PC-3 (cell line): ENCODE results near the gene ASB2. TPM values are rescaled to one million over a fixed set of nuclear protein-coding genes. Genes with fewer than 3 reads are reported as not detected.

Experiments used
- ATAC-seq: fragments of 200-7000 bp; cut with Tn5 transposase; 2 replicates; pipeline ENCODE4 v1.9.1; 2020; ENCODE audit warnings: mild to moderate bottlenecking, moderate library complexity
- BruUV-seq: library from RNA; stranded (reverse); fragments of 400-500 nt; replicated peaks from 2 replicates; lab custom pipeline; 2021; lab: Mats Ljungman, UMichigan
- CTCF ChIA-PET: fragments of 300-600 bp; sonication (Branson Sonifier 250); formaldehyde crosslinking; loops from one replicate; lab custom pipeline; 2022; ENCODE audit warnings: antibody characterized with exemption; lab: Charles Lee
- POLR2A ChIA-PET: fragments of 300-600 bp; sonication (Branson Sonifier 250); formaldehyde crosslinking; loops from one replicate; lab custom pipeline; 2022; ENCODE audit warnings: antibody characterized with exemption; ENCODE audit not compliant: unreplicated experiment; lab: Charles Lee
- DNase-seq: peaks from one replicate; pipeline ENCODE4 v3.0.0-alpha.2; 2015
- H2AFZ ChIP-seq: fragments of 300-600 bp; sonication (generic); 2 replicates; pipeline ENCODE4 v1.6.0; 2016; ENCODE audit warnings: antibody characterized with exemption, low read length
- H3F3A ChIP-seq: fragments of 300-600 bp; sonication (generic); one replicate; pipeline ENCODE4 v1.6.0; 2017; ENCODE audit warnings: antibody characterized with exemption, low read length, control low read depth, mild to moderate bottlenecking; ENCODE audit not compliant: unreplicated experiment
- H3K27ac ChIP-seq: fragments of 300-600 bp; sonication (generic); 2 replicates; pipeline ENCODE4 v1.5.1; 2016; ENCODE audit warnings: mild to moderate bottlenecking, low read length
- H3K27me3 ChIP-seq: fragments of 300-600 bp; sonication (generic); 2 replicates; pipeline ENCODE4 v1.6.1; 2016; ENCODE audit warnings: low read length, mixed read lengths
- H3K36me3 ChIP-seq: fragments of 300-600 bp; sonication (generic); 2 replicates; pipeline ENCODE4 v1.6.1; 2016; ENCODE audit warnings: low read depth, mixed run types, low read length, mixed read lengths
- H3K4me1 ChIP-seq: fragments of 300-600 bp; sonication (generic); 2 replicates; pipeline ENCODE4 v1.5.1; 2016; ENCODE audit warnings: low read length; ENCODE audit not compliant: insufficient read depth
- H3K4me2 ChIP-seq: fragments of 300-600 bp; sonication (generic); 2 replicates; pipeline ENCODE4 v1.6.0; 2016; ENCODE audit warnings: low read length
- H3K4me3 ChIP-seq: fragments of 300-600 bp; sonication (generic); 2 replicates; pipeline ENCODE4 v1.5.1; 2016; ENCODE audit warnings: mild to moderate bottlenecking, low read length, mixed read lengths
- H3K79me2 ChIP-seq: fragments of 300-600 bp; sonication (generic); 2 replicates; pipeline ENCODE4 v1.6.1; 2017; ENCODE audit warnings: low read length, mixed read lengths
- H3K9ac ChIP-seq: fragments of 300-600 bp; sonication (generic); 2 replicates; pipeline ENCODE4 v1.6.0; 2016; ENCODE audit warnings: mild to moderate bottlenecking, low read length
- H3K9me2 ChIP-seq: fragments of 300-600 bp; sonication (generic); replicated peaks from 2 replicates; pipeline ENCODE4 v1.6.1; 2016; ENCODE audit warnings: mixed run types, low read length, mixed read lengths
- H3K9me3 ChIP-seq: fragments of 300-600 bp; sonication (generic); 2 replicates; pipeline ENCODE4 v1.6.1; 2016; ENCODE audit warnings: low read length, mixed read lengths
- H4K20me1 ChIP-seq: fragments of 300-600 bp; sonication (generic); 2 replicates; pipeline ENCODE4 v1.6.1; 2016; ENCODE audit warnings: low read length, mixed read lengths
- EZH2 ChIP-seq: fragments of 300-600 bp; sonication (generic); IDR thresholded peaks from one replicate; pipeline ENCODE4 v1.6.1; 2017; ENCODE audit warnings: antibody characterized with exemption, mild to moderate bottlenecking, low read length; ENCODE audit not compliant: unreplicated experiment
- EZH2phosphoT487 ChIP-seq: fragments of 300-600 bp; sonication (generic); IDR thresholded peaks from 2 replicates; pipeline ENCODE4 v1.6.1; 2018; ENCODE audit warnings: mild to moderate bottlenecking, antibody characterized with exemption, low read length, borderline replicate concordance
- intact Hi-C: fragments of 100-400 bp; cut with micrococcal nuclease; formaldehyde crosslinking; loops from 2 replicates; pipeline ENCODE4 v1.9.0; 2023
- total RNA-seq: library from RNA; depleted of rRNA; stranded (reverse); fragments of >200 nt; gene quantifications from 2 replicates; pipeline ENCODE4 v1.2.3, GENCODE V29; 2014
- TF ChIP-seq, protein P1 (sequence below): fragments of 300-600 bp; sonication (generic); conservative IDR thresholded peaks from 2 replicates; pipeline ENCODE4 v1.5.1; 2017; ENCODE audit warnings: antibody characterized with exemption, low read depth, mild to moderate bottlenecking, low read length

Gene ASB2
- total RNA-seq, 1 experiment from 2014 or later, result 0.22 TPM

GRCh38 chr14:93926873-93927799 lies 49.2 kb downstream of the ASB2 start, which contains the start of gene FAM181A:
Gene FAM181A, plus strand, starts transcription at chr14:93927344. Its CDS starts 942 bp downstream, at chr14:93928286.
- ChIA-PET CTCF (no interaction called here), POLR2A (no interaction called here)
- no peaks in the 10 kb centered on the region for H3F3A ChIP-seq
- H3K36me3 ChIP-seq, result no peaks in the 10 kb centered on the region
- DNase-seq (no peak), ATAC-seq (no peak)
- H3K4me2 ChIP-seq, result no peak within 1 kb of the TSS
- H4K20me1 ChIP-seq, result no peaks in the 10 kb centered on the region
- intact Hi-C loops, result no loop called here
- H3K4me3 ChIP-seq, result no peak within 1 kb of the TSS
- H3K4me1 ChIP-seq, result no peaks in the 10 kb centered on the region
- H3K9me2 ChIP-seq, result no peaks in the 10 kb centered on the region
- no peak within 1 kb of the TSS for H2AFZ ChIP-seq
- no peak within 1 kb of the TSS for H3K27ac ChIP-seq
- no peak for TF ChIP-seq EZH2phosphoT487
- no peak for TF ChIP-seq EZH2
- TF ChIP-seq, protein P1, sequence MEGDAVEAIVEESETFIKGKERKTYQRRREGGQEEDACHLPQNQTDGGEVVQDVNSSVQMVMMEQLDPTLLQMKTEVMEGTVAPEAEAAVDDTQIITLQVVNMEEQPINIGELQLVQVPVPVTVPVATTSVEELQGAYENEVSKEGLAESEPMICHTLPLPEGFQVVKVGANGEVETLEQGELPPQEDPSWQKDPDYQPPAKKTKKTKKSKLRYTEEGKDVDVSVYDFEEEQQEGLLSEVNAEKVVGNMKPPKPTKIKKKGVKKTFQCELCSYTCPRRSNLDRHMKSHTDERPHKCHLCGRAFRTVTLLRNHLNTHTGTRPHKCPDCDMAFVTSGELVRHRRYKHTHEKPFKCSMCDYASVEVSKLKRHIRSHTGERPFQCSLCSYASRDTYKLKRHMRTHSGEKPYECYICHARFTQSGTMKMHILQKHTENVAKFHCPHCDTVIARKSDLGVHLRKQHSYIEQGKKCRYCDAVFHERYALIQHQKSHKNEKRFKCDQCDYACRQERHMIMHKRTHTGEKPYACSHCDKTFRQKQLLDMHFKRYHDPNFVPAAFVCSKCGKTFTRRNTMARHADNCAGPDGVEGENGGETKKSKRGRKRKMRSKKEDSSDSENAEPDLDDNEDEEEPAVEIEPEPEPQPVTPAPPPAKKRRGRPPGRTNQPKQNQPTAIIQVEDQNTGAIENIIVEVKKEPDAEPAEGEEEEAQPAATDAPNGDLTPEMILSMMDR, result no peak
- H3K9me3 ChIP-seq, result no peaks in the 10 kb centered on the region
- no TSS peak for BruUV-seq
- H3K79me2 ChIP-seq, result no peaks in the 10 kb centered on the region
- peaks cover 11% of the 10 kb centered on the region for H3K27me3 ChIP-seq
- H3K9ac ChIP-seq, result no peak within 1 kb of the TSS

- Histone ChIP-seq H3K9me2 (no peaks in the 10 kb centered on the region), H4K20me1 (no peaks in the 10 kb centered on the region), H3K4me1 (no peaks in the 10 kb centered on the region), H3K36me3 (no peaks in the 10 kb centered on the region), H3K27ac (no peak overlapping the region), H3K27me3 (peaks cover 11% of the 10 kb centered on the region), H3K9ac (no peak overlapping the region), H2AFZ (no peak overlapping the region), H3K9me3 (no peaks in the 10 kb centered on the region), H3K4me2 (no peak overlapping the region), H3F3A (no peaks in the 10 kb centered on the region), H3K79me2 (no peaks in the 10 kb centered on the region), H3K4me3 (no peak overlapping the region)
- no TSS peak for BruUV-seq
- POLR2A ChIA-PET, result no interaction called here
- CTCF ChIA-PET, result no interaction called here
- intact Hi-C loops, result no loop called here
- TF ChIP-seq EZH2, result no peak
- TF ChIP-seq, protein P1, result no peak
- no peak for TF ChIP-seq EZH2phosphoT487
- no peak for DNase-seq
- ATAC-seq, result no peak
Measured at GRCh38 chr14:93926245-93926872, 50.0 kb downstream of the ASB2 start.
